SKM-1 (cell line): ENCODE results near the gene SEMA4G.
A peak's percentile ranks its signal among the peaks of the same experiment; 100 is the strongest.

Experiments used
- DNase-seq: peaks from one replicate; lab custom pipeline; 2025; ENCODE audit not compliant: unreplicated experiment; lab: John Stamatoyannopoulos, UW

Gene SEMA4G

GRCh38 chr10:101007099-101007711 is 37.9 kb downstream of the SEMA4G start:
- DNase-seq, result no peak

GRCh38 chr10:101007915-101008822 is 38.9 kb downstream of the SEMA4G start:
- no peak for DNase-seq

- no peak for DNase-seq
Measured at GRCh38 chr10:101008823-101009423, 39.6 kb downstream of the SEMA4G start.

GRCh38 chr10:101010329-101010728 is 41.0 kb downstream of the SEMA4G start:
- DNase-seq, result no peak

- peak; percentile 8 for DNase-seq
Measured at GRCh38 chr10:101011517-101012423, 42.5 kb downstream of the SEMA4G start.

- DNase-seq, result peak; percentile 76
Measured at GRCh38 chr10:101012525-101013364, 43.4 kb downstream of the SEMA4G start.

- DNase-seq, result no peak
Measured at GRCh38 chr10:101013365-101013825, 44.1 kb downstream of the SEMA4G start.

GRCh38 chr10:101014230-101014884 is 45.1 kb downstream of the SEMA4G start:
- peak; percentile 14 for DNase-seq

GRCh38 chr10:101014966-101015581 is 45.8 kb downstream of the SEMA4G start:
- no peak for DNase-seq

GRCh38 chr10:101015582-101015973 is 46.3 kb downstream of the SEMA4G start:
- DNase-seq, result no peak

GRCh38 chr10:101016814-101017213 is 47.5 kb downstream of the SEMA4G start:
- no peak for DNase-seq

GRCh38 chr10:101018118-101018599 is 48.9 kb downstream of the SEMA4G start:
- peak; percentile 26 for DNase-seq

- DNase-seq, result peak; percentile 40
Measured at GRCh38 chr10:101018600-101019439, 49.5 kb downstream of the SEMA4G start.
